ENCODE results near the gene NTSR2.

NTSR2 gene

GRCh38 chr2:11657646-11658045 is 12.3 kb downstream of the NTSR2 start:
- DNase-seq (ENCODE audit: low read depth in 2 of 2, low spot score in 1 of 2), result no peak

- DNase-seq (ENCODE audit: low read depth in 2 of 2, low spot score in 1 of 2), result no peak
Measured at GRCh38 chr2:11657195-11657594, 12.8 kb downstream of the NTSR2 start.

GRCh38 chr2:11656671-11657101 is 13.3 kb downstream of the NTSR2 start:
- no peak for DNase-seq (ENCODE audit: low read depth in 2 of 2, low spot score in 1 of 2)

- no peak for DNase-seq (ENCODE audit: low read depth in 2 of 2, low spot score in 1 of 2)
Measured at GRCh38 chr2:11656252-11656651, 13.7 kb downstream of the NTSR2 start.

DNA sequence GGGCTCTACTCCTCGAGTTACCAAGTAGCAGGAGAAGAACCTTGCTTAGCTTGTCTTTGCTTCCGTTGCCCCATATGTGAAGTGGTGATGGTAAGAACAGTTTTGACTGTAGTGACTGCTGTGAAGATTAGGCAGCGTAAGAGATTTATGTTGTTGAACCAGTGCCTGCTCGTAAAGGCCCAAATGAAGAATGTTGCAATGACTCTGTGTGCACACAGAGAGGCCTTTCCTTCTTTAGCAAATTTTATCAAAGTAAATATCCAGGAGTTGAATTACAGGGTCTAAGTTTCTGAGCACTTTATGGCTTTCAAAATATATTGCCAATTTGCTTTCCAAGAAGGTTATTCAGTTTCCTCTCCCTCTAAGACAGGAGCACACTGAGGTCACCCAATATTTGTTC is 14.5 kb downstream of the NTSR2 start:
- DNase-seq (ENCODE audit: low read depth in 2 of 2, low spot score in 1 of 2), result no peak

- no peak for DNase-seq (ENCODE audit: low read depth in 2 of 2, low spot score in 1 of 2)
Measured at GRCh38 chr2:11652553-11652952, 17.4 kb downstream of the NTSR2 start.

DNA sequence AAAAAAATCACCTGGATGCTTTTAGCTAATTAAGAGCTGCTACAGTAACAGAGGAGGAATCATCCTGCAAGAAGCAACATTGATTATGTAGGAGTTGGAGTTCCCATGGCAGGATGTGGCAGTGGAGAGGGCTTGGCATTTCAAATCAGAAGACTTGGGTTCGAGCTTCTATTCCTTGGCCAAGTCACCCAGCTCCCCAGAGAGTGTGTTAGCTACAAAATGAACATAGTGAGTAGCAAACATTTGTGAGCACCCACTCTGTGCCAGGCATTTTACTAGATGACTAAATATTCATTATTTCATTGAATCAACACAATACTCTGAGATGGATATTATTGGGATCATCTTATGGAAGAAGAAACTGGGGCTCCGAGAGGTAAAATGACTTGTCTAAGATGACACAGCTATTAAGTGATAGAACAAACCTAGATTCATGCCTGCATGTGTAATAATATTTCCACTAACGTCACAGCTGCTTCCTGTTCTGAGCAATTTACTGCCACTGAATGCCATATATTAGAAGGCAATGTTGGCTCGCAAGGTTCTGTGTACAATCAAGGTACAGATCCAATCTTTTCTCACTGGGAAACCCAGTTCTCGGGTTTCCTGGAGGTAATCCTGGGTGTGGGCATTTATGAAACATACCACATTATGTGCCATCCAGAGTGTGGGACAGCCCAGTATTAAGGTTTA is 18.0 kb downstream of the NTSR2 start:
- no peak for DNase-seq (ENCODE audit: low read depth in 2 of 2, low spot score in 1 of 2)

- DNase-seq (ENCODE audit: low read depth in 2 of 2, low spot score in 1 of 2), result no peak
Measured at GRCh38 chr2:11649093-11649492, 20.9 kb downstream of the NTSR2 start.

- DNase-seq (ENCODE audit: low read depth in 2 of 2, low spot score in 1 of 2), result no peak
Measured at GRCh38 chr2:11647834-11648600, 22.0 kb downstream of the NTSR2 start.

DNA sequence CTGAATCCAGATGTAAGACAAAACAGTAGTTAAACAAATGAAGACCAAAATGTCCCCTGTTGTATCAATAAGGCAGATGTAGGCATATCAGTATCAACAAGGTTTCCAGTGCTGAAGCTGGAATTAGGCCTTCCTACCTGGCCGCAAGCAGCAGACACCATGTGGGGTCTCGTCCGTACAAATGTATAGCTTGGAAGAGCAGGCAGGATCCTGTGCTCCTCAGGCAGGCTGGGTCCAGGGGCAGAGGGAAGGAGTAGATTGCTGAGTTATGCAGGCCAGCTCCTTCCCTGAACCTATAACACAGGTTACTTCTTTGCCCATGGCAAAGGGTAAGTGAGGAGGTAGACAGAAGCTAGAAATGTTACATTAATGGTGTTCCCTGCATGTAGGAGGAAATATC is 23.5 kb downstream of the NTSR2 start:
- no peak for DNase-seq (ENCODE audit: low read depth in 2 of 2, low spot score in 1 of 2)

DNA sequence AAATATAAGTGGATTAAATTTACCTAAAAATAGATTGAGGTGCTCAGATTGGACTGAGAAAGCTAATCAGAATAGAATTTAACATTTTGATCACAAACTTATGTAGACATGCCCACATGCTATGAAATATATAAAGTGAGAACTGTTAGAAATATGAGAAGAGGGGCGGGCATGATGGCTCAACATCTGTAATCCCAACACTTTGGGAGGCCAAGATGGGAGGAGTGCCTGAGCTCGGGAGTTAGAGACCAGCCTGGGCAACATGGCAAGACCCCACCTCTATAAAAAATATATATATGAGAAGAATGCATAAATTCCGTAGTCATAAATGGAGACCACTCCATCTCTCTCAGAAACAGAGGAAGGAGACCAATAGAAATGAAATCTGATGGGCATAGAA is 25.7 kb downstream of the NTSR2 start:
- DNase-seq (ENCODE audit: low read depth in 2 of 2, low spot score in 1 of 2), result no peak

- DNase-seq (ENCODE audit: low read depth in 2 of 2, low spot score in 1 of 2), result no peak
Measured at GRCh38 chr2:11642972-11643371, 27.0 kb downstream of the NTSR2 start.

DNA sequence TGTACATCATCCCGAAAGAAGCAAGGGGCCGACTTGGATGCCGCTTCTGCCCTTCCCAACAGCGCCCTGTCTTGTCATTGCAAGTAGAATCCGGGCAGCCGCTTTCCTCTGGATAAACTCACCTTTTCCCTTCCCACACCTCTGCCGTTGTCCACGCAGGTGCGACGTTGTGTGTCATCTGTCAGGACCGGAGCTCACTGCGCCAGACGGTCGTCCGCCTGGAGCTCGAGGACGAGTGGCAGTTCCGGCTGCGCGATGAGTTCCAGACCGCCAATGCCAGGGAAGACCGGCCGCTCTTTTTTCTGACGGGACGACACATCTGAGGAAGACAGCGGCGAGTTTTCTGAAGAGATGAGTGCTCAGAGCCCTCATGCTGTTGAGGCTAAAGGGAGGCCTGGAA is 29.9 kb downstream of the NTSR2 start:
- DNase-seq (ENCODE audit: low read depth in 2 of 2, low spot score in 1 of 2), result no peak

- no peak for DNase-seq (ENCODE audit: low read depth in 2 of 2, low spot score in 1 of 2)
Measured at GRCh38 chr2:11639503-11639902, 30.5 kb downstream of the NTSR2 start.

- no peak for DNase-seq (ENCODE audit: low read depth in 2 of 2, low spot score in 1 of 2)
Measured at GRCh38 chr2:11637546-11637945, 32.4 kb downstream of the NTSR2 start.

GRCh38 chr2:11636593-11637295 is 33.3 kb downstream of the NTSR2 start:
- DNase-seq (ENCODE audit: low read depth in 2 of 2, low spot score in 1 of 2), result no peak

DNA sequence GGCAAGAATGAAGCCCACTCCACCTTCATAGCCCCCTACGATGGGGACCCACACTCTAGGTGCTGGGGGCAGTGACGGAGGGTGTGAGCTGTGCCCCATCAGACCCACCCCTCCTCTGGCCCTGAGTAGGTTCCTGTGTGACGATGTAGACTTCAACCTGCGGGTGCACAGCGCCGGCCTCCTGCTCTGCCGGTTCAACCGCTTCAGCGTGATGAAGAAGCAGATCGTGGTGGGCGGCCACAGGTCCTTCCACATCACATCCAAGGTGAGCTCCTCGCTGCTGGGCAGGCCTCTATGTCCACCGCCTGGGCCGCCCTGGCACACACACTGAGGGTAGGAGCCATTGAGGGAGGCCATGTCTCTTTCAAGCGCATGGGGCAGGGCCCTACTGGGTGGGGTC is 34.9 kb downstream of the NTSR2 start:
- no peak for DNase-seq (ENCODE audit: low read depth in 2 of 2, low spot score in 1 of 2)

- DNase-seq (ENCODE audit: low read depth in 2 of 2, low spot score in 1 of 2), result no peak
Measured at GRCh38 chr2:11634584-11634983, 35.4 kb downstream of the NTSR2 start.

DNA sequence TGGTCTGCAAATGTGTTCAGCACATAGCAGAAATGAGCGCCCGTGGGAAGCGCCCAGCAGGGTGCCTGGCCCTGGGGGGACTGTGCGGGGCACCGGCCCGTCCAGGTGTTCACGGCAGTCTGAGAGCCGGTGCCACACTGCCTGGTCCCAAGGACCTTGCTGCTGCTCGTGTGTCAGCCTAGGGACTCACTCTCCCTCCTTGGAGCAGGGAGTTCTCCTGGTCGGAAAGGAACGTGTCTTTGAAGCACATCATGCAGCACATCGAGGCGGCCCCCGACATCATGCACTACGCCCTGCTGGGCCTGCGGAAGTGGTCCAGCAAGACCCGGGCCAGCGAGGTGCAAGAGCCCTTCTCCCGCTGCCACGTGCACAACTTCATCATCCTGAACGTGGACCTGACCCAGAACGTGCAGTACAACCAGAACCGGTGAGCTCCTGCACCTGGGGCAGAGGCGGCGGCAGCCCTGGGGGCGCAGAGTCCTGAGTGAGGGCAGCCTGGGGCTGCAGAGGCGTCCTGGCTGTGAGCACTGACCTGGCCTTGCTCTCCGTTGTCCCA is 36.0 kb downstream of the NTSR2 start:
- no peak for DNase-seq (ENCODE audit: low read depth in 2 of 2, low spot score in 1 of 2)

DNA sequence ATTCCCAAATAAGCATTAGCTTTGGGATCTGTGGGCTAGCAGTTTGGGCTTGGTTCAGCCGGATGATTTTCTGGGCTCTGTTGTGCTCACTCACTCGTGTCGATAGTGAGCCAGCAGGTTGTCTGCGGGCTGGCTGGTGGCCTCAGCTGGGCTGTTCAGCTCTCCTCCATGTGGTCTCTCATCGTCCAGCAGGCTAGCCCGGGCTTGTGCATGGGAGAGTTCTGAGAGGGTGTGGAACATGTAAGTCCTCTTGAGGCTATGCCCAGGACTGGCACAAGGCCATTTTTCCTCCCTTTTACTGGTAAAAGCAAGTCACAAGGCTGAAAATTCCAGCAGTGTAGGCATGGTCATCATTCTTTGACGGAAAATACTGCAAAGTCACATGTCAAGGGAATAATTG is 38.5 kb downstream of the NTSR2 start:
- DNase-seq (ENCODE audit: low read depth in 2 of 2, low spot score in 1 of 2), result no peak

- no peak for DNase-seq (ENCODE audit: low read depth in 2 of 2, low spot score in 1 of 2)
Measured at GRCh38 chr2:11630855-11631254, 39.1 kb downstream of the NTSR2 start.

DNA sequence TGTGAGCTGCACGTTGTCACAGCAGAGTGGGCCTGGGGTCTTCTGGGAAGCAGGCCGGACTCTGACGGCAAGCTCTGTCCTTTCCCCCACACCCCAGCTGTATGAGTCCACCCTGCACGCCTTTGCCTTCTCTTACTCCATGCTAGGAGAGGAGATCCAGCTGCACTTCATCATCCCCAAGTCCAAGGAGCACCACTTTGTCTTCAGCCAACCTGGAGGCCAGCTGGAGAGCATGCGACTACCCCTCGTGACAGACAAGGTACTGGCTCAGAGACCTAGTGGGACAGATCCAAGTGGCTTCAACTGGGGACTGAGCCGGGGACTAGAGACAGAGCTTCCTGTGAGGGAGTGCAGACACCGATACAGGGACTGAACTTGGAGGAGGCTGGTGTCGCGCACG is 40.1 kb downstream of the NTSR2 start:
- DNase-seq (ENCODE audit: low read depth in 2 of 2, low spot score in 1 of 2), result no peak
